Fibroblast of skin of right biceps (primary cell): Measurements from ENCODE around the gene SLC6A3.
"Not testable (repeated sequence)": the region's sequence is repeated elsewhere in the genome, so short reads cannot be mapped to it uniquely, and the experiment has no call there.

Source experiments
- DNase-seq: peaks from one replicate; pipeline ENCODE4 v3.0.0-alpha.2; 2013

Gene SLC6A3

GRCh38 chr5:1476967-1477310, 31.7 kb upstream of the SLC6A3 start:
- DNase-seq, result no peak

GRCh38 chr5:1476181-1476966, 31.1 kb upstream of the SLC6A3 start:
- DNase-seq, result no peak

GRCh38 chr5:1475544-1475900, 30.3 kb upstream of the SLC6A3 start:
- DNase-seq, result not testable (repeated sequence)

GRCh38 chr5:1474866-1475543, 29.8 kb upstream of the SLC6A3 start:
- DNase-seq, result no peak

- DNase-seq, result no peak
These were observed 29.1 kb upstream of the SLC6A3 start for GRCh38 chr5:1474183-1474839.

GRCh38 chr5:1473746-1474145, 28.5 kb upstream of the SLC6A3 start:
- no peak for DNase-seq

- no peak for DNase-seq
These were observed 27.9 kb upstream of the SLC6A3 start for GRCh38 chr5:1472964-1473628.

GRCh38 chr5:1471997-1472963, 27.0 kb upstream of the SLC6A3 start:
- no peak for DNase-seq

- DNase-seq, result no peak
These were observed 26.1 kb upstream of the SLC6A3 start for GRCh38 chr5:1471240-1471853.

GRCh38 chr5:1470762-1471211, 25.5 kb upstream of the SLC6A3 start:
- no peak for DNase-seq

- no peak for DNase-seq
These were observed 23.6 kb upstream of the SLC6A3 start for GRCh38 chr5:1468629-1469527.

GRCh38 chr5:1468247-1468612, 23.0 kb upstream of the SLC6A3 start:
- DNase-seq, result no peak

- no peak for DNase-seq
These were observed 22.4 kb upstream of the SLC6A3 start for GRCh38 chr5:1467341-1468246.

GRCh38 chr5:1466631-1467265, 21.5 kb upstream of the SLC6A3 start:
- DNase-seq, result no peak

GRCh38 chr5:1465966-1466471, 20.8 kb upstream of the SLC6A3 start:
- DNase-seq, result no peak

GRCh38 chr5:1465117-1465516, 19.9 kb upstream of the SLC6A3 start:
- DNase-seq, result no peak

- DNase-seq, result no peak
These were observed 19.3 kb upstream of the SLC6A3 start for GRCh38 chr5:1464511-1464910.

GRCh38 chr5:1464096-1464446, 18.8 kb upstream of the SLC6A3 start:
- DNase-seq, result no peak
